Mesenchymal stem cell (in vitro differentiated cells and primary cell): ENCODE results near the gene IKBKE.

Source experiments
- DNase-seq: peaks from one replicate; pipeline ENCODE4 v3.0.0-alpha.2; 2013
- H2AFZ ChIP-seq: one replicate; pipeline ENCODE4 v1.6.1; 2013; ENCODE audit warnings: low read depth, mild to moderate bottlenecking, control low read depth, inconsistent platforms, low read length, moderate library complexity
- H2AK5ac ChIP-seq: 2 replicates; pipeline ENCODE4 v1.6.1; 2013; ENCODE audit warnings: low read length, moderate library complexity, mild to moderate bottlenecking, inconsistent platforms; ENCODE audit not compliant: severe bottlenecking
- H2BK120ac ChIP-seq: one replicate; pipeline ENCODE4 v1.6.1; 2013; ENCODE audit warnings: low read depth, mild to moderate bottlenecking, inconsistent platforms, low read length, moderate library complexity
- H2BK12ac ChIP-seq, 2 experiments: one replicate each; pipeline ENCODE4 v1.6.1; 2013; ENCODE audit warnings: inconsistent platforms in 2 of 2, low read length in 2 of 2, mild to moderate bottlenecking in 2 of 2, moderate library complexity in 2 of 2, control low read depth in 1 of 2
- H2BK15ac ChIP-seq: one replicate; pipeline ENCODE4 v1.6.1; 2013; ENCODE audit warnings: mild to moderate bottlenecking, low read depth, inconsistent platforms; ENCODE audit not compliant: poor library complexity, severe bottlenecking
- H2BK5ac ChIP-seq: 2 replicates; pipeline ENCODE4 v1.6.1; 2013; ENCODE audit warnings: low read depth, mild to moderate bottlenecking, low read length, control low read depth, inconsistent platforms; ENCODE audit not compliant: poor library complexity, severe bottlenecking
- H3K14ac ChIP-seq, 2 experiments: one replicate each; pipeline ENCODE4 v1.6.1; 2013; ENCODE audit warnings: inconsistent platforms in 2 of 2, low read length in 2 of 2, control low read depth in 1 of 2, mild to moderate bottlenecking in 1 of 2, moderate library complexity in 1 of 2
- H3K18ac ChIP-seq, 2 experiments: one replicate each; pipeline ENCODE4 v1.6.1; 2013; ENCODE audit warnings: inconsistent platforms in 2 of 2, low read length in 2 of 2, control low read depth in 1 of 2, low read depth in 1 of 2, mild to moderate bottlenecking in 1 of 2
- H3K23ac ChIP-seq, 2 experiments: one replicate each; pipeline ENCODE4 v1.6.1; 2013; ENCODE audit warnings: inconsistent platforms in 2 of 2, low read length in 2 of 2, mild to moderate bottlenecking in 2 of 2, moderate library complexity in 2 of 2, control low read depth in 1 of 2
- H3K27ac ChIP-seq: 2 replicates; pipeline ENCODE4 v1.5.1; 2013; ENCODE audit warnings: mild to moderate bottlenecking, moderate library complexity, low read length, control low read depth, inconsistent platforms; ENCODE audit not compliant: poor library complexity, severe bottlenecking
- H3K27me3 ChIP-seq, 2 experiments: 2 replicates each; pipeline versions ENCODE4 v1.6.1 to v1.7.0; 2013; ENCODE audit warnings: low read length in 2 of 2, mild to moderate bottlenecking in 2 of 2, moderate library complexity in 2 of 2, control low read depth in 1 of 2, inconsistent platforms in 1 of 2; ENCODE audit not compliant: control insufficient read depth in 1 of 2, insufficient read depth in 1 of 2
- H3K36me3 ChIP-seq, 2 experiments: 2 replicates each; pipeline versions ENCODE4 v1.6.1 to v1.7.0; 2013; ENCODE audit warnings: low read length in 2 of 2, control low read depth in 1 of 2, inconsistent platforms in 1 of 2, low read depth in 1 of 2, mild to moderate bottlenecking in 1 of 2; ENCODE audit not compliant: insufficient read depth in 2 of 2, control insufficient read depth in 1 of 2
- H3K4ac ChIP-seq, 2 experiments: one replicate each; pipeline ENCODE4 v1.6.1; 2013; ENCODE audit warnings: inconsistent platforms in 2 of 2, low read length in 2 of 2, mild to moderate bottlenecking in 2 of 2, moderate library complexity in 2 of 2, control low read depth in 1 of 2, low read depth in 1 of 2
- H3K4me1 ChIP-seq: 2 replicates; pipeline ENCODE4 v1.6.1; 2013; ENCODE audit warnings: low read depth, low read length, control low read depth; ENCODE audit not compliant: control insufficient read depth, insufficient read depth
- H3K4me2 ChIP-seq: 2 replicates; pipeline ENCODE4 v1.6.1; 2013; ENCODE audit warnings: low read length, mild to moderate bottlenecking, inconsistent platforms; ENCODE audit not compliant: poor library complexity, severe bottlenecking
- H3K4me3 ChIP-seq, 2 experiments: 2 replicates each; pipeline versions ENCODE4 v1.5.1 to v1.7.0; 2013; ENCODE audit warnings: low read length in 2 of 2, mild to moderate bottlenecking in 2 of 2, control low read depth in 1 of 2, low read depth in 1 of 2; ENCODE audit not compliant: insufficient read depth in 1 of 2
- H3K79me1 ChIP-seq: replicated peaks from 2 replicates; pipeline ENCODE4 v1.6.1; 2013; ENCODE audit warnings: mild to moderate bottlenecking, control low read depth, low read length, inconsistent platforms; ENCODE audit not compliant: poor library complexity, severe bottlenecking
- H3K9ac ChIP-seq: 2 replicates; pipeline ENCODE4 v1.7.0; 2013; ENCODE audit warnings: mild to moderate bottlenecking, low read length, moderate library complexity
- H3K9me3 ChIP-seq: 2 replicates; pipeline ENCODE4 v1.7.0; 2013; ENCODE audit warnings: mild to moderate bottlenecking, low read length; ENCODE audit not compliant: control insufficient read depth
- H4K8ac ChIP-seq: one replicate; pipeline ENCODE4 v1.6.1; 2013; ENCODE audit warnings: inconsistent platforms, mild to moderate bottlenecking, low read length, moderate library complexity
- H4K91ac ChIP-seq: one replicate; pipeline ENCODE4 v1.6.1; 2013; ENCODE audit warnings: mild to moderate bottlenecking, low read length, inconsistent platforms
- WGBS: methylation state at CpG from one replicate; pipeline ENCODE4 v1.1.7; 2013; ENCODE audit warnings: mixed read lengths; 5-methylcytosine and 5-hydroxymethylcytosine counted together

The IKBKE gene

GRCh38 chr1:206463137-206463536 is 7.1 kb upstream of the IKBKE start:
- no peak overlapping the region for H3K27ac ChIP-seq
- no peak overlapping the region for H3K4ac ChIP-seq
- H2BK5ac ChIP-seq: no peak overlapping the region
- H3K4me2 ChIP-seq: no peak overlapping the region
- no peaks in the 10 kb centered on the region for H3K9me3 ChIP-seq
- H3K27me3 ChIP-seq: no peaks in the 10 kb centered on the region
- no peak overlapping the region for H2BK15ac ChIP-seq
- no peak overlapping the region for H3K23ac ChIP-seq
- no peak overlapping the region for H2AFZ ChIP-seq
- H3K18ac ChIP-seq: no peak overlapping the region
- no peak overlapping the region for H2AK5ac ChIP-seq
- 90% methylated on average over 1 of the region's 1 CpG for WGBS
- H4K91ac ChIP-seq: no peak overlapping the region
- H3K4me3 ChIP-seq: no peak overlapping the region
- no peak overlapping the region for H3K14ac ChIP-seq
- H2BK120ac ChIP-seq: no peak overlapping the region
- H3K9ac ChIP-seq: peak overlapping the region; percentile 10
- no peak overlapping the region for H4K8ac ChIP-seq
- H3K79me1 ChIP-seq: no peaks in the 10 kb centered on the region
- peaks cover 33 to 47% of the 10 kb centered on the region in 2 experiments for H3K36me3 ChIP-seq
- no peak for DNase-seq
- H2BK12ac ChIP-seq: no peak overlapping the region
- H3K4me1 ChIP-seq: peaks cover 10% of the 10 kb centered on the region

DNA sequence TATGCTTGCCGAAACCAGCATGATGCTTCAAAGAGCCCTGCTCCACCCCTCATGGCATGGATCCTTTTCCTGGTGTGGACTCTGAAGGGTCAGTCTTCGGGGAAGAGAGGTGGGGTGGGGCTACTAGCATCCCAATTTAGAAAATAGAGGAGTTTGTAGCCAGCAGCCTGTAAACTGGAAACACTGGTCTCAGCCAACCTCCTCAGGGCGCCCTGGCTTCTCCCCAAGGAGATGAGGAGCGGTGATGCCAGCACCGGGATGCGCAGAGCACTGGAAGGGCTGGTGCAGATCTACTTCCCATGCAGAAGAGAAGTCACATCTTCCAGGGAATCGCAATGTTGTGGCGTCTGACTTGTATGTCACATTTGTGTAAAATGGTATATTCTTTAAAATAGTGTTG is 6.4 kb upstream of the IKBKE start:
- H3K9me3 ChIP-seq: no peaks in the 10 kb centered on the region
- no peak overlapping the region for H3K14ac ChIP-seq
- H3K23ac ChIP-seq: peak overlapping the region in 1 of 2 experiments; percentile 63
- H3K4me3 ChIP-seq: no peak overlapping the region
- H2BK15ac ChIP-seq: no peak overlapping the region
- H3K4ac ChIP-seq: no peak overlapping the region
- H3K27me3 ChIP-seq: no peaks in the 10 kb centered on the region
- H3K4me2 ChIP-seq: no peak overlapping the region
- no peak overlapping the region for H3K18ac ChIP-seq
- H2BK12ac ChIP-seq: no peak overlapping the region
- H4K8ac ChIP-seq: no peak overlapping the region
- peaks cover 26 to 40% of the 10 kb centered on the region in 2 experiments for H3K36me3 ChIP-seq
- H3K79me1 ChIP-seq: no peaks in the 10 kb centered on the region
- H2BK5ac ChIP-seq: no peak overlapping the region
- no peak overlapping the region for H4K91ac ChIP-seq
- no peak overlapping the region for H2BK120ac ChIP-seq
- no peak overlapping the region for H2AK5ac ChIP-seq
- H3K9ac ChIP-seq: peak overlapping the region; percentile 80
- WGBS: 99% methylated on average over 8 of the region's 8 CpGs
- DNase-seq: no peak
- H2AFZ ChIP-seq: no peak overlapping the region
- H3K27ac ChIP-seq: no peak overlapping the region
- H3K4me1 ChIP-seq: peaks cover 12% of the 10 kb centered on the region

DNA sequence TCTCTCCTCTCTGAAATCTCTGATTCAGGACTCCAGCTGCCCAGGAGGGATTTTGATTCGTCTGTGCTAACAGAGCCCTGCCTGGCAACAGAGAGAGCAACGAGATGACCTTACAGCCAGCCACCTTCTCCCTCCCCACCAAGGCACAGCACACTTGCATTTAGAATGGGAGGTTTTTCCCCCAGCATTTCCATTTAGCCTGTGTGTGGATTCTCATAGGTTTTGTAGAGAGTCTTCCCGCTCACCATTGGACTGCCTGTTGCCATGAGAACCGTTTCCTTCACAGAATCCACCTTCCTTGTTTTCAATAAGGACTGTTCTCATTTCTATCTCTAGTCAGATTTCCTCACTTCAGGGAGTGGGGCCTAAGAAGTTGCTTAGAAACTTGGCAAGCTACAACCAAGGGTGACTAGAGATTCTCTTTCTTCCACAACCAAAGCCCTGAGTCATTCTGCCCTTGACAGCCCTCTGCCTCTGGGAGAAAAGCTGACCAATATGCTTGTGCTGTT is 5.8 kb upstream of the IKBKE start:
- Histone ChIP-seq H2BK15ac (no peak overlapping the region), H3K9ac (peak overlapping the region; percentile 80), H3K27ac (peak overlapping the region; percentile 10), H4K91ac (peak overlapping the region; percentile 25), H3K18ac (peak overlapping the region in 1 of 2 experiments; percentile 54), H3K23ac (no peak overlapping the region), H3K14ac (no peak overlapping the region), H2AK5ac (no peak overlapping the region), H4K8ac (no peak overlapping the region), H2BK120ac (no peak overlapping the region), H2BK12ac (peak overlapping the region in 1 of 2 experiments; percentile 49), H2BK5ac (no peak overlapping the region), H3K79me1 (no peaks in the 10 kb centered on the region), H3K27me3 (no peaks in the 10 kb centered on the region), H3K9me3 (no peaks in the 10 kb centered on the region), H3K4ac (no peak overlapping the region), H3K4me2 (no peak overlapping the region), H3K4me1 (peaks cover 16% of the 10 kb centered on the region), H3K4me3 (no peak overlapping the region), H2AFZ (no peak overlapping the region), H3K36me3 (peaks cover 26 to 34% of the 10 kb centered on the region in 2 experiments)
- WGBS: 91% methylated on average over 3 of the region's 4 CpGs
- peak; percentile 84 for DNase-seq

GRCh38 chr1:206465951-206466350 is 4.3 kb upstream of the IKBKE start:
- no peaks in the 10 kb centered on the region for H3K27me3 ChIP-seq
- no peak overlapping the region for H2AK5ac ChIP-seq
- H2AFZ ChIP-seq: no peak overlapping the region
- no peak overlapping the region for H3K4me3 ChIP-seq
- no peaks in the 10 kb centered on the region for H3K9me3 ChIP-seq
- H2BK120ac ChIP-seq: no peak overlapping the region
- peaks cover 24% of the 10 kb centered on the region for H3K4me1 ChIP-seq
- H3K14ac ChIP-seq: no peak overlapping the region
- H2BK5ac ChIP-seq: no peak overlapping the region
- no peaks in the 10 kb centered on the region for H3K79me1 ChIP-seq
- H3K9ac ChIP-seq: no peak overlapping the region
- H2BK12ac ChIP-seq: no peak overlapping the region
- H2BK15ac ChIP-seq: no peak overlapping the region
- no peak overlapping the region for H3K23ac ChIP-seq
- no peak overlapping the region for H3K27ac ChIP-seq
- no peak overlapping the region for H3K4ac ChIP-seq
- no peak overlapping the region for H4K91ac ChIP-seq
- H3K18ac ChIP-seq: no peak overlapping the region
- no CpG with 5 or more reads among the region's 2 CpGs for WGBS
- H3K4me2 ChIP-seq: no peak overlapping the region
- peaks cover 17 to 24% of the 10 kb centered on the region in 2 experiments for H3K36me3 ChIP-seq
- no peak overlapping the region for H4K8ac ChIP-seq
- no peak for DNase-seq
